ENCODE results near the gene FXYD6. TPM values are rescaled to one million over a fixed set of nuclear protein-coding genes. Genes with fewer than 3 reads are reported as not detected.

Gene FXYD6
- total and polyA plus RNA-seq, 2 donors: 24.1 to 25.7 TPM

GRCh38 chr11:117921456-117921855, 45.0 kb upstream of the FXYD6 start:
- Histone ChIP-seq H3K36me3 (ENCODE audit: control insufficient read depth in 2 of 2, insufficient read depth in 2 of 2, low read length in 1 of 2) (no peaks in the 10 kb centered on the region), H3K27me3 (ENCODE audit: control insufficient read depth in 2 of 2, insufficient read depth in 1 of 2, low read length in 1 of 2) (no peaks in the 10 kb centered on the region), H3K9me3 (ENCODE audit: control insufficient read depth in 2 of 2, insufficient read depth in 1 of 2, low read length in 1 of 2) (peaks cover 0 to 4% of the 10 kb centered on the region in 2 donors), H3K27ac (ENCODE audit: low read depth in 1 of 2, low read length in 1 of 2) (no peak overlapping the region), H3K4me1 (ENCODE audit: control insufficient read depth in 2 of 2, insufficient read depth in 2 of 2, low read length in 2 of 2) (no peaks in the 10 kb centered on the region), H3K4me3 (ENCODE audit: low read length in 2 of 2) (no peak overlapping the region)
- no peak for DNase-seq (ENCODE audit: low read depth in 6 of 9, low spot score in 9 of 9)
- 100% methylated on average over 2 of the region's 2 CpGs for WGBS

- 83% methylated on average over 4 of the region's 4 CpGs for WGBS
- Histone ChIP-seq H3K4me1 (ENCODE audit: control insufficient read depth in 2 of 2, insufficient read depth in 2 of 2, low read length in 2 of 2) (peaks cover 0 to 8% of the 10 kb centered on the region in 2 donors), H3K4me3 (ENCODE audit: low read length in 2 of 2) (no peak overlapping the region), H3K27ac (ENCODE audit: low read depth in 1 of 2, low read length in 1 of 2) (no peak overlapping the region), H3K36me3 (ENCODE audit: control insufficient read depth in 2 of 2, insufficient read depth in 2 of 2, low read length in 1 of 2) (no peaks in the 10 kb centered on the region), H3K9me3 (ENCODE audit: control insufficient read depth in 2 of 2, insufficient read depth in 1 of 2, low read length in 1 of 2) (no peaks in the 10 kb centered on the region), H3K27me3 (ENCODE audit: control insufficient read depth in 2 of 2, insufficient read depth in 1 of 2, low read length in 1 of 2) (no peaks in the 10 kb centered on the region)
- no peak for DNase-seq (ENCODE audit: low read depth in 6 of 9, low spot score in 9 of 9)
These were observed 43.3 kb upstream of the FXYD6 start for GRCh38 chr11:117919781-117920221.

GRCh38 chr11:117919341-117919740, 42.9 kb upstream of the FXYD6 start:
- no peak for DNase-seq (ENCODE audit: low read depth in 6 of 9, low spot score in 9 of 9)
- Histone ChIP-seq H3K4me1 (ENCODE audit: control insufficient read depth in 2 of 2, insufficient read depth in 2 of 2, low read length in 2 of 2) (peaks cover 0 to 13% of the 10 kb centered on the region in 2 donors), H3K9me3 (ENCODE audit: control insufficient read depth in 2 of 2, insufficient read depth in 1 of 2, low read length in 1 of 2) (no peaks in the 10 kb centered on the region), H3K27ac (ENCODE audit: low read depth in 1 of 2, low read length in 1 of 2) (no peak overlapping the region), H3K4me3 (ENCODE audit: low read length in 2 of 2) (no peak overlapping the region), H3K36me3 (ENCODE audit: control insufficient read depth in 2 of 2, insufficient read depth in 2 of 2, low read length in 1 of 2) (no peaks in the 10 kb centered on the region), H3K27me3 (ENCODE audit: control insufficient read depth in 2 of 2, insufficient read depth in 1 of 2, low read length in 1 of 2) (no peaks in the 10 kb centered on the region)
- 62% methylated on average over 4 of the region's 4 CpGs for WGBS

GRCh38 chr11:117918366-117919255, 42.2 kb upstream of the FXYD6 start:
- H3K4me1 ChIP-seq (ENCODE audit: control insufficient read depth in 2 of 2, insufficient read depth in 2 of 2, low read length in 2 of 2): peaks cover 0 to 14% of the 10 kb centered on the region in 2 donors
- H3K27ac ChIP-seq (ENCODE audit: low read depth in 1 of 2, low read length in 1 of 2): no peak overlapping the region
- no peak overlapping the region for H3K4me3 ChIP-seq (ENCODE audit: low read length in 2 of 2)
- H3K36me3 ChIP-seq (ENCODE audit: control insufficient read depth in 2 of 2, insufficient read depth in 2 of 2, low read length in 1 of 2): no peaks in the 10 kb centered on the region
- 97% methylated on average over 17 of the region's 17 CpGs for WGBS
- H3K9me3 ChIP-seq (ENCODE audit: control insufficient read depth in 2 of 2, insufficient read depth in 1 of 2, low read length in 1 of 2): no peaks in the 10 kb centered on the region
- DNase-seq (ENCODE audit: low read depth in 6 of 9, low spot score in 9 of 9): no peak
- no peaks in the 10 kb centered on the region for H3K27me3 ChIP-seq (ENCODE audit: control insufficient read depth in 2 of 2, insufficient read depth in 1 of 2, low read length in 1 of 2)

GRCh38 chr11:117917591-117918151, 41.2 kb upstream of the FXYD6 start:
- H3K4me3 ChIP-seq (ENCODE audit: low read length in 2 of 2): no peak overlapping the region
- WGBS: 97% methylated on average over 5 of the region's 5 CpGs
- no peak for DNase-seq (ENCODE audit: low read depth in 6 of 9, low spot score in 9 of 9)
- no peaks in the 10 kb centered on the region for H3K36me3 ChIP-seq (ENCODE audit: control insufficient read depth in 2 of 2, insufficient read depth in 2 of 2, low read length in 1 of 2)
- H3K4me1 ChIP-seq (ENCODE audit: control insufficient read depth in 2 of 2, insufficient read depth in 2 of 2, low read length in 2 of 2): peaks cover 0 to 14% of the 10 kb centered on the region in 2 donors
- no peaks in the 10 kb centered on the region for H3K27me3 ChIP-seq (ENCODE audit: control insufficient read depth in 2 of 2, insufficient read depth in 1 of 2, low read length in 1 of 2)
- H3K9me3 ChIP-seq (ENCODE audit: control insufficient read depth in 2 of 2, insufficient read depth in 1 of 2, low read length in 1 of 2): no peaks in the 10 kb centered on the region
- no peak overlapping the region for H3K27ac ChIP-seq (ENCODE audit: low read depth in 1 of 2, low read length in 1 of 2)

- Histone ChIP-seq H3K36me3 (ENCODE audit: control insufficient read depth in 2 of 2, insufficient read depth in 2 of 2, low read length in 1 of 2) (no peaks in the 10 kb centered on the region), H3K9me3 (ENCODE audit: control insufficient read depth in 2 of 2, insufficient read depth in 1 of 2, low read length in 1 of 2) (no peaks in the 10 kb centered on the region), H3K27me3 (ENCODE audit: control insufficient read depth in 2 of 2, insufficient read depth in 1 of 2, low read length in 1 of 2) (no peaks in the 10 kb centered on the region), H3K4me3 (ENCODE audit: low read length in 2 of 2) (no peak overlapping the region), H3K4me1 (ENCODE audit: control insufficient read depth in 2 of 2, insufficient read depth in 2 of 2, low read length in 2 of 2) (peaks cover 0 to 14% of the 10 kb centered on the region in 2 donors), H3K27ac (ENCODE audit: low read depth in 1 of 2, low read length in 1 of 2) (no peak overlapping the region)
- 97% methylated on average over 11 of the region's 11 CpGs for WGBS
- no peak for DNase-seq (ENCODE audit: low read depth in 6 of 9, low spot score in 9 of 9)
These were observed 40.5 kb upstream of the FXYD6 start for GRCh38 chr11:117916956-117917355.

- peaks cover 0 to 14% of the 10 kb centered on the region in 2 donors for H3K4me1 ChIP-seq (ENCODE audit: control insufficient read depth in 2 of 2, insufficient read depth in 2 of 2, low read length in 2 of 2)
- H3K4me3 ChIP-seq (ENCODE audit: low read length in 2 of 2): no peak overlapping the region
- WGBS: 86% methylated on average over 9 of the region's 9 CpGs
- H3K9me3 ChIP-seq (ENCODE audit: control insufficient read depth in 2 of 2, insufficient read depth in 1 of 2, low read length in 1 of 2): no peaks in the 10 kb centered on the region
- no peaks in the 10 kb centered on the region for H3K27me3 ChIP-seq (ENCODE audit: control insufficient read depth in 2 of 2, insufficient read depth in 1 of 2, low read length in 1 of 2)
- H3K36me3 ChIP-seq (ENCODE audit: control insufficient read depth in 2 of 2, insufficient read depth in 2 of 2, low read length in 1 of 2): no peaks in the 10 kb centered on the region
- H3K27ac ChIP-seq (ENCODE audit: low read depth in 1 of 2, low read length in 1 of 2): no peak overlapping the region
- DNase-seq (ENCODE audit: low read depth in 6 of 9, low spot score in 9 of 9): no peak
These were observed 39.3 kb upstream of the FXYD6 start for GRCh38 chr11:117915672-117916235.

- Histone ChIP-seq H3K27me3 (ENCODE audit: control insufficient read depth in 2 of 2, insufficient read depth in 1 of 2, low read length in 1 of 2) (no peaks in the 10 kb centered on the region), H3K9me3 (ENCODE audit: control insufficient read depth in 2 of 2, insufficient read depth in 1 of 2, low read length in 1 of 2) (no peaks in the 10 kb centered on the region), H3K4me3 (ENCODE audit: low read length in 2 of 2) (no peak overlapping the region), H3K4me1 (ENCODE audit: control insufficient read depth in 2 of 2, insufficient read depth in 2 of 2, low read length in 2 of 2) (peaks cover 0 to 14% of the 10 kb centered on the region in 2 donors), H3K36me3 (ENCODE audit: control insufficient read depth in 2 of 2, insufficient read depth in 2 of 2, low read length in 1 of 2) (no peaks in the 10 kb centered on the region), H3K27ac (ENCODE audit: low read depth in 1 of 2, low read length in 1 of 2) (no peak overlapping the region)
- DNase-seq (ENCODE audit: low read depth in 6 of 9, low spot score in 9 of 9): peak in 2 of 9 donors; percentile 32 to 47
- 62% methylated on average over 10 of the region's 10 CpGs for WGBS
These were observed 38.6 kb upstream of the FXYD6 start for GRCh38 chr11:117914991-117915618.

GRCh38 chr11:117914398-117914761, 37.9 kb upstream of the FXYD6 start:
- no peaks in the 10 kb centered on the region for H3K9me3 ChIP-seq (ENCODE audit: control insufficient read depth in 2 of 2, insufficient read depth in 1 of 2, low read length in 1 of 2)
- no peaks in the 10 kb centered on the region for H3K27me3 ChIP-seq (ENCODE audit: control insufficient read depth in 2 of 2, insufficient read depth in 1 of 2, low read length in 1 of 2)
- H3K36me3 ChIP-seq (ENCODE audit: control insufficient read depth in 2 of 2, insufficient read depth in 2 of 2, low read length in 1 of 2): no peaks in the 10 kb centered on the region
- 99% methylated on average over 5 of the region's 5 CpGs for WGBS
- no peak overlapping the region for H3K27ac ChIP-seq (ENCODE audit: low read depth in 1 of 2, low read length in 1 of 2)
- no peak overlapping the region for H3K4me3 ChIP-seq (ENCODE audit: low read length in 2 of 2)
- no peak for DNase-seq (ENCODE audit: low read depth in 6 of 9, low spot score in 9 of 9)
- peaks cover 0 to 14% of the 10 kb centered on the region in 2 donors for H3K4me1 ChIP-seq (ENCODE audit: control insufficient read depth in 2 of 2, insufficient read depth in 2 of 2, low read length in 2 of 2)

Measured in thymus (tissue), 11 donors.